SK-N-DZ (cell line): ENCODE measurements around the gene GPRIN1.

ENCODE experiments used
- small RNA-seq, 2 experiments: library from RNA; depleted of rRNA; stranded (forward); fragments of <200 nt; gene quantifications; one replicate each; pipeline ENCODE3, GENCODE V24; 2014

The GPRIN1 gene

Small RNAs within 50 kb of the gene (small RNA-seq; reads per million reads assigned to genes)
- 0 reads per million in 2 experiments for gene MIR4281
- gene RF00019, result 0 reads per million in 2 experiments
- 0 to 0.04 reads per million in 2 experiments for gene RN7SL684P
